Stomach (tissue), 4 donors: ENCODE measurements around the gene CYP2A7.
"Not testable (repeated sequence)": the region's sequence is repeated elsewhere in the genome, so short reads cannot be mapped to it uniquely, and the experiment has no call there.

Experiments
- CTCF ChIP-seq, 7 experiments: fragments of 450-650 bp in 4 of 7; fragments of 200-600 bp in 3 of 7; sonication (generic) in 3 of 7; IDR thresholded peaks; one replicate each; pipeline ENCODE4 v1.5.1; 2016 to 2019; ENCODE audit warnings: antibody characterized with exemption in 7 of 7, control low read depth in 2 of 7, mild to moderate bottlenecking in 1 of 7
- EP300 ChIP-seq: sonication (generic); formaldehyde crosslinking; IDR thresholded peaks from one replicate; pipeline ENCODE4 v1.6.1; 2017; ENCODE audit warnings: antibody characterized with exemption
- POLR2A ChIP-seq, 4 donors: fragments of 450-650 bp; IDR thresholded peaks; one replicate each; pipeline ENCODE4 v1.6.1; 2016; ENCODE audit warnings: antibody characterized with exemption in 4 of 4, control low read depth in 2 of 4, mild to moderate bottlenecking in 1 of 4, moderate library complexity in 1 of 4
- POLR2AphosphoS5 ChIP-seq, 3 donors: sonication (generic); formaldehyde crosslinking; IDR thresholded peaks; one replicate each; pipeline ENCODE4 v1.6.1; 2016; ENCODE audit warnings: antibody characterized with exemption in 3 of 3

GRCh38 chr19:40929942-40930341, 47.9 kb upstream of the CYP2A7 start:
- TF ChIP-seq CTCF (IDR thresholded peaks at IDR 0.05); POLR2A (IDR thresholded peaks at IDR 0.05); POLR2AphosphoS5 (IDR thresholded peaks at IDR 0.05); EP300: not testable (repeated sequence)
